Smooth muscle cell (in vitro differentiated cells): ENCODE measurements around the gene ZFP36. TPM values are rescaled to one million over a fixed set of nuclear protein-coding genes. Genes with fewer than 3 reads are reported as not detected.

Experiments used
- DNase-seq: peaks from one replicate; lab custom pipeline; 2025; ENCODE audit not compliant: unreplicated experiment; lab: John Stamatoyannopoulos, UW
- H2AFZ ChIP-seq: fragments of 200-600 bp; sonication (generic); 2 replicates; pipeline ENCODE4 v1.6.0; 2016; ENCODE audit warnings: antibody characterized with exemption, low read depth, mild to moderate bottlenecking
- H3F3A ChIP-seq: fragments of 200-600 bp; sonication (generic); 2 replicates; pipeline ENCODE4 v1.6.0; 2017; ENCODE audit warnings: antibody characterized with exemption, low read depth
- H3K27ac ChIP-seq: fragments of 200-600 bp; sonication (generic); 2 replicates; pipeline ENCODE4 v1.5.1; 2016; ENCODE audit warnings: low read depth, mild to moderate bottlenecking
- H3K27me3 ChIP-seq: fragments of 200-600 bp; sonication (generic); 2 replicates; pipeline ENCODE4 v1.6.1; 2016; ENCODE audit warnings: low read depth, mild to moderate bottlenecking
- H3K36me3 ChIP-seq: fragments of 200-600 bp; sonication (generic); 2 replicates; pipeline ENCODE4 v1.5.1; 2016; ENCODE audit warnings: low read depth
- H3K4me1 ChIP-seq: fragments of 200-600 bp; sonication (generic); 2 replicates; pipeline ENCODE4 v1.5.1; 2016; ENCODE audit warnings: low read depth
- H3K4me2 ChIP-seq: fragments of 200-600 bp; sonication (generic); 2 replicates; pipeline ENCODE4 v1.6.0; 2016; ENCODE audit warnings: mild to moderate bottlenecking
- H3K4me3 ChIP-seq: fragments of 200-600 bp; sonication (generic); 2 replicates; pipeline ENCODE4 v1.5.1; 2016; ENCODE audit warnings: mild to moderate bottlenecking
- H3K79me2 ChIP-seq: fragments of 200-600 bp; sonication (generic); 2 replicates; pipeline ENCODE4 v1.6.0; 2016; ENCODE audit warnings: low read depth, mild to moderate bottlenecking
- H3K9ac ChIP-seq: fragments of 200-600 bp; sonication (generic); 2 replicates; pipeline ENCODE4 v1.6.0; 2016; ENCODE audit warnings: low read depth
- H3K9me3 ChIP-seq: fragments of 200-600 bp; sonication (generic); replicated peaks from 2 replicates; pipeline ENCODE4 v1.5.1; 2016; ENCODE audit warnings: low read depth
- H4K20me1 ChIP-seq: fragments of 200-600 bp; sonication (generic); 2 replicates; pipeline ENCODE4 v1.6.0; 2016; ENCODE audit warnings: low read depth
- WGBS: methylation state at CpG from one replicate; pipeline ENCODE4 v1.1.7; 2016; ENCODE audit warnings: low lambda C conversion rate; 5-methylcytosine and 5-hydroxymethylcytosine counted together
- polyA plus RNA-seq: library from polyadenylated mRNA; unstranded; fragments of >200 nt; fragmentation: Nextera tagmentation; extraction: Ambion mirVana; gene quantifications from 2 replicates; pipeline ENCODE4 v1.2.1, GENCODE V29; 2016
- total RNA-seq: library from RNA; depleted of rRNA; stranded (reverse); fragments of >200 nt; gene quantifications from 2 replicates; pipeline ENCODE4 v1.2.3, GENCODE V29; 2014
- TF ChIP-seq, protein P1 (sequence below): fragments of 200-600 bp; sonication (generic); IDR thresholded peaks from 2 replicates; pipeline ENCODE4 v1.5.1; 2017; ENCODE audit warnings: borderline replicate concordance, mild to moderate bottlenecking, antibody characterized with exemption; ENCODE audit not compliant: insufficient read depth, poor library complexity, severe bottlenecking

The ZFP36 gene
- total and polyA plus RNA-seq, 2 experiments from 2014 or later, result 44.7 to 281 TPM

DNA sequence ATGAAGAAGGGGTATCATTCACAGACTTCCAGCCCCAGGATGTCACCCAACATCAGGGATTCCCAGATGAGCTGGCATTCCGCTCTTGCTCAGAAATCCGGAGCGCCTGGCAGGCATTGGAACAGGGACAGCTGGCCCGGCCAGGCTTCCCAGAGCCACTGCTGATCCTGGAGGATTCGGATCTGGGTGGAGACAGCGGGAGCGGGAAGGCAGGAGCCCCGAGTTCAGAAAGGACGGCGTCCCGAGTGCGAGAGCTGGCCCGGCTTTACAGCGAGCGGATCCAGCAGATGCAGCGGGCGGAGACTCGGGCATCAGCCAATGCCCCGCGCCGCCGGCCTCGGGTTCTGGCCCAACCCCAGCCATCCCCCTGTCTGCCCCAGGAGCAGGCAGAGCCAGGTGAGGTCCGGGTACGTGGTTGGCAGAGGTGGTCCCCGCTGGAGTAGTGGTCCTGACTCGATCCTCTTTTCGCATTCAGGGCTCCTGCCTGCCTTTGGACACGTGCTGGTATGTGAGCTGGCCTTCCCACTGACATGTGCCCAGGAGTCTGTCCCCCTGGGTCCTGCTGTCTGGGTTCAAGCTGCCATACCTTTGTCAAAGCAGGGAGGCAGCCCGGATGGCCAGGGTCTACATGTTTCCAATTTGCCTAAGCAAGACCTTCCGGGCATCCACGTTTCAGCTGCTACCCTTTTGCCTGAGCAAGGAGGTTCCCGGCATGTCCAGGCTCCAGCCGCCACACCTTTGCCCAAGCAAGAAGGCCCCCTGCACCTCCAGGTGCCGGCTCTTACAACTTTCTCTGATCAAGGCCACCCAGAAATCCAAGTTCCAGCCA lies 16.8 kb downstream of the ZFP36 start:
- 97% methylated on average over 28 of the region's 35 CpGs for WGBS
- Histone ChIP-seq H3K4me1 (peaks cover 3% of the 10 kb centered on the region), H3F3A (peaks cover 32% of the 10 kb centered on the region), H3K79me2 (peaks cover 10% of the 10 kb centered on the region), H3K36me3 (no peaks in the 10 kb centered on the region), H3K4me2 (no peak overlapping the region), H3K9ac (no peak overlapping the region), H3K27me3 (no peaks in the 10 kb centered on the region), H4K20me1 (no peaks in the 10 kb centered on the region), H2AFZ (no peak overlapping the region), H3K27ac (no peak overlapping the region), H3K9me3 (no peaks in the 10 kb centered on the region), H3K4me3 (no peak overlapping the region)
- DNase-seq, result no peak
- TF ChIP-seq, protein P1, sequence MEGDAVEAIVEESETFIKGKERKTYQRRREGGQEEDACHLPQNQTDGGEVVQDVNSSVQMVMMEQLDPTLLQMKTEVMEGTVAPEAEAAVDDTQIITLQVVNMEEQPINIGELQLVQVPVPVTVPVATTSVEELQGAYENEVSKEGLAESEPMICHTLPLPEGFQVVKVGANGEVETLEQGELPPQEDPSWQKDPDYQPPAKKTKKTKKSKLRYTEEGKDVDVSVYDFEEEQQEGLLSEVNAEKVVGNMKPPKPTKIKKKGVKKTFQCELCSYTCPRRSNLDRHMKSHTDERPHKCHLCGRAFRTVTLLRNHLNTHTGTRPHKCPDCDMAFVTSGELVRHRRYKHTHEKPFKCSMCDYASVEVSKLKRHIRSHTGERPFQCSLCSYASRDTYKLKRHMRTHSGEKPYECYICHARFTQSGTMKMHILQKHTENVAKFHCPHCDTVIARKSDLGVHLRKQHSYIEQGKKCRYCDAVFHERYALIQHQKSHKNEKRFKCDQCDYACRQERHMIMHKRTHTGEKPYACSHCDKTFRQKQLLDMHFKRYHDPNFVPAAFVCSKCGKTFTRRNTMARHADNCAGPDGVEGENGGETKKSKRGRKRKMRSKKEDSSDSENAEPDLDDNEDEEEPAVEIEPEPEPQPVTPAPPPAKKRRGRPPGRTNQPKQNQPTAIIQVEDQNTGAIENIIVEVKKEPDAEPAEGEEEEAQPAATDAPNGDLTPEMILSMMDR, result no peak

DNA sequence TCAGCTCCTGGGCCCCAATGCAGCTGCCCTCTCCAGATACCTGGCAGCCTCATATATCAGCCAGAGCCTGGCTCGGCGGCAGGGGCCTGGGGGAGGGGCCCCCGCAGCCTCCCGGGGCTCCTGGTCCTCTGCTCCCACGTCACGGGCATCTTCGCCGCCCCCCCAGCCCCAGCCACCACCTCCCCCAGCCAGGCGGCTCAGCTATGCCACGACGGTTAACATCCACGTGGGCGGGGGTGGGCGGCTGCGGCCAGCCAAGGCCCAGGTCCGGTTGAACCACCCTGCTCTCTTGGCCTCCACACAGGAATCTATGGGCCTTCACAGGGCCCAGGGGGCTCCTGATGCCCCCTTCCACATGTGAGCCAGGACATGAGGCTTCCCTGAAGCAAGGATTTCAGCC lies 18.3 kb downstream of the ZFP36 start:
- Histone ChIP-seq H3K36me3 (no peaks in the 10 kb centered on the region), H3K4me1 (peaks cover 12% of the 10 kb centered on the region), H3K9me3 (no peaks in the 10 kb centered on the region), H3K4me2 (no peak overlapping the region), H3K9ac (no peak overlapping the region), H3K4me3 (no peak overlapping the region), H3K79me2 (no peaks in the 10 kb centered on the region), H4K20me1 (no peaks in the 10 kb centered on the region), H3K27ac (no peak overlapping the region), H3F3A (peaks cover 40% of the 10 kb centered on the region), H3K27me3 (no peaks in the 10 kb centered on the region), H2AFZ (no peak overlapping the region)
- WGBS, result 74% methylated on average over 3 of the region's 16 CpGs
- TF ChIP-seq, protein P1, result no peak
- DNase-seq, result no peak

GRCh38 chr19:39425744-39426143 lies 19.1 kb downstream of the ZFP36 start:
- no peak for DNase-seq
- no peaks in the 10 kb centered on the region for H3K27me3 ChIP-seq
- H3K9me3 ChIP-seq, result no peaks in the 10 kb centered on the region
- 96% methylated on average over 7 of the region's 7 CpGs for WGBS
- no peak overlapping the region for H2AFZ ChIP-seq
- H3K27ac ChIP-seq, result peak overlapping the region; percentile 24
- peaks cover 12% of the 10 kb centered on the region for H3K4me1 ChIP-seq
- peaks cover 40% of the 10 kb centered on the region for H3F3A ChIP-seq
- no peak overlapping the region for H3K4me3 ChIP-seq
- H3K79me2 ChIP-seq, result no peaks in the 10 kb centered on the region
- H4K20me1 ChIP-seq, result no peaks in the 10 kb centered on the region
- TF ChIP-seq, protein P1, result no peak
- H3K36me3 ChIP-seq, result no peaks in the 10 kb centered on the region
- no peak overlapping the region for H3K4me2 ChIP-seq
- no peak overlapping the region for H3K9ac ChIP-seq

GRCh38 chr19:39426170-39426569 lies 19.5 kb downstream of the ZFP36 start:
- no peaks in the 10 kb centered on the region for H3K36me3 ChIP-seq

More at GRCh38 chr19:39426170-39426569, 19.5 kb downstream of the ZFP36 start:
- Histone ChIP-seq H2AFZ (no peak overlapping the region), H3K4me2 (no peak overlapping the region), H4K20me1 (no peaks in the 10 kb centered on the region), H3K79me2 (no peaks in the 10 kb centered on the region), H3K9ac (no peak overlapping the region), H3F3A (peaks cover 40% of the 10 kb centered on the region), H3K4me1 (peaks cover 12% of the 10 kb centered on the region), H3K27ac (peak overlapping the region; percentile 24), H3K27me3 (no peaks in the 10 kb centered on the region), H3K9me3 (no peaks in the 10 kb centered on the region), H3K4me3 (no peak overlapping the region)
- TF ChIP-seq, protein P1, result no peak
- DNase-seq, result no peak
- WGBS, result 78% methylated on average over 5 of the region's 5 CpGs
